Glomerular visceral epithelial cell (primary cell): ENCODE results near the gene VDAC2.
A peak's percentile ranks its signal among the peaks of the same experiment; 100 is the strongest.
"Not testable (repeated sequence)": the region's sequence is repeated elsewhere in the genome, so short reads cannot be mapped to it uniquely, and the experiment has no call there.

Experiments
- DNase-seq: peaks from one replicate; pipeline ENCODE4 v3.0.0-alpha.2; 2016; ENCODE audit errors: extremely low spot score

The VDAC2 gene, protein sequence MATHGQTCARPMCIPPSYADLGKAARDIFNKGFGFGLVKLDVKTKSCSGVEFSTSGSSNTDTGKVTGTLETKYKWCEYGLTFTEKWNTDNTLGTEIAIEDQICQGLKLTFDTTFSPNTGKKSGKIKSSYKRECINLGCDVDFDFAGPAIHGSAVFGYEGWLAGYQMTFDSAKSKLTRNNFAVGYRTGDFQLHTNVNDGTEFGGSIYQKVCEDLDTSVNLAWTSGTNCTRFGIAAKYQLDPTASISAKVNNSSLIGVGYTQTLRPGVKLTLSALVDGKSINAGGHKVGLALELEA

DNA sequence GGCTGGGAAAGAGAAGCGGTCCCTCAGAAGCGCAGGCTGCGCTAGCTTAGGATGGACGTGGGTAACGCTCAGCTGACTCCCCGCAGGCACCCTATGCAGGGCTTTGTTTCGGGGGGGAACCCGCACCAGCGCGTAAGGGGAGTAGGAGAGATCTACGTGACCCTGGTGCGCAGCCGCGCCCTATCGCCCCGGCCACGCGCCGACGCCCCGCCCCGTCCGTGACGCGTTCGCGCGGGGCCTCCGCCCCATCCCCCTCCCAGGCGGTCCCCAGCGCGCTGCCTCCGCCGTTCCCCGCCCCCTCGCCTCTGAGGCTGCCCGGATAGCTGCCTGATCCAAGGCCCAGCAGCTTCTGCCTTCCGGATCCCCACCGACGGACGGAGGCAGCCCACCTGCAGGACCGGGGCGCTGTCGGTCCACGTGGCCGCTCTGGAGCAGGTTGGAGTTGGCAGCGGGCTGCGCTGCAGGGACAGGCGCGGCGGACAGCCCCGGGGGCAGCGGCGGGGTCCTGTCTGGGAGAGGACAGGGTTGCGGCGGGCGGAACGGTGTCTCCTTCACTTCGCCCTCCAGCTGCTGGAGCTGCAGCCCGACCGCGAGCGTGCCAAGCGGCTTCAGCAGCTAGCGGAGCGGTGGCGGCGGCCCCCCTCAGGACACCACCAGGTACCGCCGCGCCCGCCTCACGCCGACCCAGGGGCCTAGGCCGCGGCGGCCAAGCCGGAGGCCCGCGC is at the start of gene VDAC2:
TSS of gene VDAC2 (plus strand) at position 515 of the 725 bp plus-strand sequence. CDS start 363 bp downstream, outside the sequence.
- peak; percentile 93 for DNase-seq

DNA sequence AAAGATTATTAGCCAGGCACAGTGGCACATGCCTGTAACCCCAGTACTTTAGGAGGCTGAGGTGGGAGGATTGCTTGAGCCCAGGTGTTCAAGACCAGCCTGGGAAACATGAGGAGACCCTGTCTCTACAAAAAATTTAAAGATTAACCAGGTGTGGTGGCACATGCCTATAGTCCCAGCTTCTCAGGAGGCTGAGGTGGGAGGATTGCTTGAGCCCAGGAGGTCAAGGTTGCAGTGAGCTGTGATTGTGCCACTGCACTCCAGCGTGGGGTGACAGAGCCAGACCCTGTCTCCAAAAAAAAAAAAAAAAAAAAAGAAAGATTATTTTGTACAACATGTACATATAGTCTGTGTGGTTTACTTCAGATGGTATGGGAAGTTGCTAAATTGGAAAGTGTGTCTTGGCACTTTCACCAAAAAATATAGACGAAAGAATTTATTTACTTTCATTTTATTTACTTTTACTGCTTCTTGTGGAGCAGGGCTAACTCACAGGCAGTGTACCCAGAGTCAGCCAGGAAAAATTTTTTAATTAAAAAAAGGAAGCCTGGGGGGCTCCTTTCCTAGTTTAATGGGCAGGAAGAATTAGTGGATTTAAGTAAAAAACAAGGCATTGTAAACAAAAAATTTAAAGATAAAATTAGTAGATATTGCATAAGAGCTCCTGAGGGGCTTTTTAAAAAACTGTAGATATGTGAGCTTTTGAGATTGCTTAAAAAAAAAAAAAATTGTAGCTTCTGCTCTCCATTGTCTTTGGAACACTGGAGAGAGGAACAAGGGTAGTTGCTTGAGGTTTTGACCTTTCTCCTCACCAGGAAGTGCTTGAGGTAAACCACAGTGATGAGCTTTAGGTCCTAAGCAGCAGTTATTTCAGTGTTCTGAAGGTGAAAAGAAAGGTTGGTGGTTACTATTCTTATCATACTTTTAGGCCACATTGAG is 44.6 kb upstream of the VDAC2 start:
- DNase-seq: peak; percentile 53

DNA sequence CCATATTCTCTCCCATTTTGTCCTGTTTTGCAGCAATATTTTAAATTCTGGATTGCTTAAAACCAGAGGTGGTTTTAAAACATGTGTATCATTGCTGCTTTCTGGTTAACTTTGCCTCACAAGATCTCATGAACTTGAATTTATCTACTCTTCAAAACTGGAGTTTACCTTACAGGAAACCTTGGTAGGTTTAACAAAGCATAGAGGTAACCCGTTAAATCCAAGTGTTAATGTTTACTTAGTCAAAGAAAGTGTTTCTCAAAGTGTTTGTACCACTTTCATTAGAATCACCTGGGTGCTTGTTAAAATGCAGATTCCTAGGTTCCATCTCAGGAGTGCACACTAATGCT is 44.0 kb upstream of the VDAC2 start:
- DNase-seq: no peak

DNA sequence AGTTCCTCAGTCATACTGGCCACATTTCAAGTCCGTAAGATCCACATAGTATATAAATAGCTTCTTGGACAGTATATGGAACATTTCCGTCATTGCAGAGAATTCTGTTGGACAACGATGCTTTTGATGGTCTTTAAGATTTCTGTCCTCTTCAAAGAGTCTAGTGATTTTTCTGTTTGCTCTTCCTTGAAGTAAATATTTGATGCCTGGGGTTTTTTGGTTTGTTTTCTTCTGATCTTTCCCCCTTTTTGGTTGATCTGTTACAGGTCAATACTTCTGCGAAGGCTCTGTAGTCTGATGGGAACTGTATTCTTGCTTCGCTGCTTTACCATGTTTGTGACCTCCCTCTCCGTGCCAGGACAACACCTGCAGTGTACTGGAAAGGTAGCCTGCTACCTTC is 42.3 kb upstream of the VDAC2 start:
- DNase-seq: no peak

DNA sequence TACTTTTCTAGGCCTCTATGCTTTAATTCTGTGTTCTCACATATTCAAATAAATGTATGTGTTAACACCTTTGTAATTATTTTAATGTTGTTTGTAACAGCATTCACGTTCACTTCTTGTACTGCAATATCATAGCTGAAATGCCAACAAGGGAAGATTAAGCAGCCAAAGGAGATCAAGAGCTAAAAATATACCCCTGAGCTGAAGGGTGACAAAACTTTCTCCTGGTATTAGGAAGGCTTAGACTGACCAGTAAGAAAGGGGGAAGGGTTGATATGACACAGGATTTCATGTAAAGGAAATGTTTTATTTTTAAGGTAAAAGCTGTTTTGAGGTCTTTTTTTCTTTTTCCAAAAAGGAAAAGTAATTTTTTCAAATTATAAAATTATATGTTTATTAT is 40.4 kb upstream of the VDAC2 start:
- DNase-seq: no peak

DNA sequence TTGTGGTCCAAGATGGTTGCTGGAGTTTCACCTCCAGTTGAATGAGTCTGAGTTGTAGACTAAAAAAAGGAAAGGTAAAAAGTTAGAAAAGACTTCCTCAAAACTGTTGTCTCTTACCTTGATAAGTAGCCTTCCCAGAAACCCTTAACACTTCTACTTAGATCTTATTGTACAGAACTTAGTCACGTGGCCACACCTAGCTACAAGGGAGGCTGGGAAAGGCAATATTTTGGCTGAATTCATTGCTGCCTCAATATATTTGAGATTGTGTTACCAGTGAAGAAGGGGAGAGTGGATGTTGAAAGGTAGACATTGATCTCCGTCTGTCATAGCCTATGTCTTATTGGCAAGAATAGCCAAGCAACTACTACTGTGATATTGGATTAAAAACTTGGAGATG is 35.5 kb upstream of the VDAC2 start:
- no peak for DNase-seq

DNA sequence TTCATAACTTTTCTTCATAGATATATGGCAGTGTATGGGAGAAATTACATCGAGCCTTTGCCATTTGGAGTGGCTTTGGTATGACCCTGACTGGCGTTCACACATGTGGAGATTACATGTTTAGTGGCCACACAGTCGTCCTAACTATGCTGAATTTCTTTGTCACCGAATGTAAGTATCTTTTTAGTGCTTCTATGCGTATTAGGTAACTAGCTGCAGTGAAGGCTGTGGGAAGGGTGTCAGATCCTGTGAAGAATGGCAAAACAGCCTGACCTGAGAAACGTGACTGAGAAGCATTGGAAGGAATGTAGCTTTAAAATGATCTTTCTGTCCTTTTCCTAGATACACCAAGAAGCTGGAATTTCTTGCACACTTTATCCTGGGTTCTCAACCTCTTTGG is 34.5 kb upstream of the VDAC2 start:
- DNase-seq: no peak

DNA sequence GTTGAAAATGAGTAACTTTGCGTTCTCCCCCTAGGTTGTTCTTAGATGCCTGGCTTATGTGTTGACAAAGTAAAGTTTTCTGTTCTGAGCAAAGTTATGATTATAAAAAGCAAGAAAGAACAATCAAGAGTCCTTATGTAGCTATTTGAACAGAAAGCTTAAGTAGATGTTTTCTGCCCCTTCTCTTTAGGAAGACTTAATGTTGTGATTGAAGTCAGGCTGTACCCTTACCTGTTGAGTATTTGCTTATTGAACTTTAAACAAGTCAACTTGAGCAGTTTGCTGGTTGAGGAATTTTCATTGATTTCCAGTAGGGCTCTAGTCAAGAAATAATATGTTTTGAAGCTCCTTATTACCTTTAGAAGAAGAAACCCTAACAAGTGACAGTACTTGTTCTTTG is 33.9 kb upstream of the VDAC2 start:
- no peak for DNase-seq

DNA sequence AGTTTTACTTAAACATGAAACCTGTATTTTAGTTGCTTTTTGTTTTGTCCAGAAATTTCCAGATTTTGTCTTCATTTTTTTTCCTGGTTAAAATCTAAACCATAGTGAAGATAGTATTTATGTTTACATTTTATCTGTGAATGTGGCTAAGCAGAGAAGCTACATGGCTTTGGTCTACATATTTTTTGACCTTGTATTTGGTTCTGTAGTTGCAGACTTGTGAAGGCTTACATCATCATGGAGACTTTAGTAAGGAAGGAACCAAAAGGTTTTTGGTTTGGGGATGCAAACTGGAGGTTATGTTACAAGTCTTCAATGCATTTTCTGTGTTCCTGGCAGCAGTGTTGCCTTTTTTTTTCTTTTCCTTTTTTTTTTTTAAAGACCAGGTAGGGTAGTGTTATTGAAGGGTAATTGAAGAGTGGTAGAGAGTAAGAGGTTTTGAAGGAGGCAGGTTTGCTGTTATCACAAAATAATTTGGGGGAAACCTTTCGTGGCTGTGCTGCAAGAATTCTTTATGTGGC is 30.9 kb upstream of the VDAC2 start:
- DNase-seq: no peak

DNA sequence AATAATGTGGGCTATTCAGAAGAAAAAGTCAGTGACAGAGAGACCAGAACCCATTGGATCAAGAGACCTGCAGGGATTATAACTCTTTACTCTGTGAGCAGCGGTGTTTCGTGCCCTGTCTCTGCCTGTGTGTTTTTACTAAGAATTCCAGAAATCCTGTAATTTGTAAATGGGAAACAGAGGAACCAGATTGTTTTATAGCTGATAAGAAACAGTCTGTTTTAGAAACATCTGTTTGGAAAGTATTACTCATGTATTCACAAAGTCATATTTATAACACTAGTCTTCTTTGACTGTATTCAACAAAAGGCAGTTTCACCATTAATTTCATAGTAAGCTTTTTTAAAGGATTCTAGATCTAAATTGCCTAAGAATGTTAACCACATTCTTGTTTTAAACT is 30.0 kb upstream of the VDAC2 start:
- DNase-seq: no peak

DNA sequence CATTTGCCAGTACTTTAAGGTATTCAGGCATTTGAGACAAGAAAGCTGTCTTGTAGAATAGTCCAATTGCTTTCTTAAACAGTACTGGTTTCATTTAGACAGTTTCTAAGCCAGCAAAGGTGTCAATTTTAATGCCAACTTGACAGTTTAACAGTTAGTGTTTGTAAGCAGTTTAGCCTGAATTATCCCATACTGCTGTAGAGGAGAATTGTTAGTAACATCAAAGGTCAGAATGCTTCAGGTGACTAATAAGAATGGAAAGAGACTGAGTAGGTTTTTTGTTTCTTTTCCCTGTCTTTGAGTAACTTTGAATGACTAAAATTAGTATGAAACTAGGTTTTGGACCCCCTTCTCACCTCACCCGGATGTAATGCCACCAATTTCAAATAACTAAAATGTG is 29.5 kb upstream of the VDAC2 start:
- DNase-seq: no peak

DNA sequence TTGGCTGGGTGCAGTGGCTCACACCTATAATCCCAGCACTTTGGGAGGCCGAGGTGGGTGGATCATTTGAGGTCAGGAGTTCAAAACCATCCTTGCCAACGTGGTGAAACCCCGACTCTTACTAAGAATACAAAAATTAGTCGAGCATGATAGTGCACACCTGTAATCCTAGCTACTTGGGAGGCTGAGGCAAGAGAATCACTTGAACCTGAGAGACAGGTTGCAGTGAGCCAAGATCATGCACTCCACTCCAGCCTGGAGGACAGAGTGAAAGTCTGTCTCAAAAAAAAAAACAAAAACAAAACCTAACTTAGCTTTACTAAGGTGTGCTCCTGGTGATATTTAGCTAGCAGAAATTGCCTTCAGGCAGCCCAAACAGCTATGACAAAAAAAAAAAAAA is 24.3 kb upstream of the VDAC2 start:
- no peak for DNase-seq

DNA sequence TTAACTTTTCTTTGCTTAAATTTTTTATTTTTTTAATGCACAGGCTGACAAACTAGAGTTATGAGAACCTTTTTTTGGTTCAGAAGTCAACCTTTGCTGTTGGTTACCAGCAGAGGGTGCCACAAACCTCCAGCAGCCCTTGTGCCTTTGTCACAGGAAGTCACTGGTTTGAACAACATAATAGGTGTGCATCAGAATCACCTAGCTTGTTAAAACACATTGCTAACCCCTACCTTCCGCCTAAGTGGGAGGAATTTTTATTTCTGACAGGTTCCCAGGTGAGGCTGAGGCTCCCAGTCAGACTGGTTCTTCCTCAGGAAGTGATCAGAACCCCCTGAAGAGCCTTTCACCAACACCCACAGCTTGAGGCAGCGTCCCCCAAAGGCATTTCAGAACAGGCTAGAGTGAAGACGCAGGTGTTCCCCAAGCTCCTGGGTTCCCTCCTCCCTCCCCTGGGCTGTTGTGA is 22.6 kb upstream of the VDAC2 start:
- DNase-seq: peak; percentile 60

DNA sequence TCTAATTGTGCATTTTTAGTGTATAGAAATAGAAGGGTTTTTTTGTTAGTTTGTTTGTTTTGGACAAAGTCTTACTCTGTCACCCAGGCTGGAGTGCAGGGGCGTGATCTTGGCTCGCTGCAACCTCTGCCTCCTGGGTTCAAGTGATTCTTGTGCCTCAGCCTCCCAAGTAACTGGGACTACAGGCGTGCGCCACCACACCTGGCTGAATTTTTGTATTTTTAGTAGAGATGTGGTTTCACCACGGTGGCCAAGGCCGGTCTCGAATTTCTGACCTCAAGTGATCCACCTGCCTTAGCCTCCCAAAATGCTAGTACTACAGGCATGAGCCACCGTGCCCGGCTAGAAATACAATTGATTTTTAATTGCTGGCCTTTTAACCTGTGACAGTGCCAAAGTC is 22.1 kb upstream of the VDAC2 start:
- not testable (repeated sequence) for DNase-seq

DNA sequence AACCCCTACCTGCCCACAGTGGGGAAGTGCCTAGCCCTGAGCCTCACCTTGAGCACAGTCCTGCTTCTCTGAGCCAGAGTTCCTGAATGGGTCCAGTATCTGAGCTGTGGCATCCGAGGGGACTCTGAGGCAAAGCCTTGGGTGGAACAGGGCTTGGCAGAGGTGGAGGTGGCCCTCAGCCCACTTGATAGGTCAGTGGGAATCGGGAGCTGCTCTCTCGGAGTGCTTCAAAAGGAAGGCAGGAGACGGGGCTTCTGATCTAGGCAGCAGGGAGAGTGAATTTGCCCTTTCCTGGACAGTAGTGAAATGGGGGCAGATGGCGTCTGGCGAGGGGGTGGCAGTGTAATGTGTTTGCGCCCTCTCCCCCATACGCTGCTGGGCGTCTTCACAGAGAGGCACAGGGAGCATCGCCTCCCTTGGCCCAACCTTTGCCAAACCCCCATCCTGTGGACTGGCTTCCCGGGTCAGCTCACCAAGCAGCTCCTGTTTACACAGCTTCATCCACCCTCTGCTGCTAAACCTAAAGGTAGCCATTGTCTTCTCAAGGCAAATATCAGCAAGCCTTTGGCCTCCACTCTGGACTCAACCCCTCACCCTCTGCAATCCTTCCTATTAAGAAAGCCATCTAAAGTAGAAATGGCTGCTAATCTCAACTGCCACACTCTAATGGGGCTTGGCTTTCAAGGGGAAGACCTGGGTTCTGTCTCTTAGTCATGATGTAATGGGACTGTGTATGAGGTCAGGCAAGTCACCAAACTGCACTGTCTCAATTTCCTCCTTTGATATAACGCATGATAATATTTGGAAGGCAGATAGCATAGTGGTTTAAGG is 21.1 kb upstream of the VDAC2 start:
- no peak for DNase-seq

DNA sequence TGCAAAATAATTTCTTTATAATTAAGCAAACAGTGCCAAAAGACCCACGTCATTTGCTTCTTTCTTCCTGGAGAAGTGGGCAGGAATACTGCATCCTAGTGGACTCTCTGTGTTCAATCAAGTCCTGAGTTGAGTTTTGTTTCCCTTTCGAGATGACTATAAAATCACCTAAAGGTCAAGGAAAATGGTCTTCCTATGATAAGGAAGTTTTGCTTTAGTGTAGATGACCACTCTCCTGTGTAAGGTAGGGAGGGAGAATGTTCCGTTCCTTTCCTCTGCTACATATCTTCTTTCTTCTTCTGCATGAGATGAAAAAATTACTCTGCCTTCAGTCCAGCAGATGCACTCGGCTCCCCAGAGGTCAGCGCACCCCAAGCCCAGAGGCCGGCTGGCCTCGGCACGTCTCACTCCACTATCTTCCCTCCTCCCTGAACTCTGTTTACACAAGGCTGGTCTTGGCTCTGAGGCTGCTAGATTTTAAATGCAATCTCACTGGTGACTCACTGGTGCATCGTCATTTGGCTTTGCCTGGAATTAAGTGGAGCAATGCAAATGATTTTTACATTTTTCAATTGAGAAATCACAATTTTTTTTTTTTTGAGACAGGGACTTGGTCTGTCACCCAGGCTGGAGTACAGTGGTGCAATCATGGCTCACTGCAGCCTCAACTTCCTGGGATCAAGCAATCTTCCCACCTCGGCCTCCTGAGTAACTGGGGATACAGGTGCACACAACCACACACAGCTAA is 18.6 kb upstream of the VDAC2 start:
- peak; percentile 61 for DNase-seq

DNA sequence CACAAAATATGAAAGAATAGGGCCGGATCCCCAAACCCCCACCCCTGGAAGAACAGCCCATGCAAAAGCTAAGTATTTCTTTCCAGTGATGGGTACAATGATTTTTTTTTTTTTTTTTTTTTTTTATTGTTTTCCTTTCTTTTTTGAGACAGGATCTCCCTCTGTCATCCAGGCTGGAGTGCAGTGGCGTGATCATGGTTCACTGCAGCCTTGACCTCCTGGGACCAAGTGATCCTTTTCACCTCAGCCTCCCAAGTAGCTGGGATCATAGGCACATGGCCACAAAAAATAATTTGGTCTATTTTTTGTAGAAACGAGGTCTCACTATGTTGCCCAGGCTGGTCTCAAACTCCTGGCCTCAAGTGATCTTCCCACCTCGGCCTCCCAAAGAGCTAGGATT is 16.0 kb upstream of the VDAC2 start:
- DNase-seq: not testable (repeated sequence)

DNA sequence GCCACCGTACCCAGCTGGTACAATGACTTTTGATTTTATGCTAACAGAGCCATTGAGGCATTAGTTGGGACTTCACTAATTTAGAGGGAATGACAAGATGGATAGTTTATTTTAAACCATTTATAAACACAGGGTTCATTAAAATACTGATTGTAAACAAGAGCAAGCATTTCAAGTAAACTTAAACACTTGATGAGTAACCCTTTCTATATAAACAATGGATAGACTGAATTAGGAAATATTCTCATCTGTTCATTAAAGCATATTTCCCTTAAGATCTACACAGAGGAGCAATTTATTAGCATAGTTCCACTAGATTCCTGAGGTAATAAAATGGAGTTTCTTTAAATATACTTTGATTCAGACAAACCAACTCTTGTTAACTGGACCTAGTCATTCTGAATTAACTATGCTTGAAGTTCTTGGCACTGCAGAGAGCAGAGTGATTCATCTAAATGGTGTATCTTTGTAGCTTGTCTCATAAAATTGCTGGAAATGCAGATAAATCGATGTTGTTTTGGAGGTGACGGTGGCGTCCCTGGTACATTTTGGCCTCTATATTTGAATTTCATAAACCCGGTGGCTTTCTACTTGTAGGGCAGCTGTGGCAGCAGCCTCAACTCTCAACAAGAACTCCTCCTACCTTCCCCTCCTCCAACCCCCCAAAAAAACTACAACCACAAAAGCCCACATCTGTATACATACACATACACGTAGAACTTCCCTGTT is 15.4 kb upstream of the VDAC2 start:
- no peak for DNase-seq

DNA sequence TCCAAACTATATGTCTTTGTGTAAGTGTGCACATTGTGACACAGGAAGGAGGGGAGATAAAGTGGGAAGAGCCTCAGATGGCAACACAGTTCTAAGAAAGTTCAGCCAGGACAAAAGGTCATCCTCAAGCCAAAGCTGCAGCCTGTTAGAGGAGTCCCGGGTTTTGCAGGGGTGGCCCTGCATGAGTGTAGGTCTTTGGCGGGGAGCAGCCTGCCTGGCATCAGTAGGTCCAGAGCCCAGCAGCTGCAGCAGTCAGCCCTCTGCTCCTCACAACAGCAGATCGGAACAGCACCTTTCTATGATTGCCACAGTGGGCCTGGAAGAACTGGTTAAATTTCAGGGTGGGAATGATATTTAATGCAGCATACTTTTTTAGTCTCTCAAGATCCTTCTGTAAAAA is 13.5 kb upstream of the VDAC2 start:
- DNase-seq: no peak

DNA sequence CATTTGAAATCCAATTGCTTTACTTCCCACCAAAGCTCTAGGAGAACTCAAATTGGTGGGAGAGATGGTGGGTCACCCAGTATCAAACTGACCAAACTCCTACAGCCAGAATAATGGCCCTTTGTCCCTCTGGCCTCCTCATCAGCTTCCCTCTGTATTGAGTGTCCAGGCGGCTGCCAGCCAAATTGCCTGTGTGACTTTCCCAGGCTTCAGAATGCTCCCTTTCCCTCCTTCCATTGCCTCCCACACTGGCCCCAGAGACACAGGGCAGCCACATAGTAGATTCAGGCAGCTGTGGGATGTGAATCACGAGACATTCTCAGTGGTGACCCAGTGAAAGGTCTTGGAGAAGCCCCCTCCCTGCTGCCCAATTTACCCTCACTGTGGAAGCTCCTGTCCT is 12.7 kb upstream of the VDAC2 start:
- no peak for DNase-seq
